HL-60 (cell line): ENCODE results near the gene KRTAP10-8.

Experiments
- CTCF ChIP-seq: IDR thresholded peaks from one replicate; pipeline ENCODE4 v1.5.1; 2011; ENCODE audit warnings: low read length, control low read depth, inconsistent platforms; ENCODE audit not compliant: insufficient read depth
- GABPA ChIP-seq: IDR thresholded peaks from 2 replicates; pipeline ENCODE4 v1.6.1; 2012; ENCODE audit warnings: low read depth
- POLR2AphosphoS5 ChIP-seq: IDR thresholded peaks from 2 replicates; pipeline ENCODE4 v1.6.1; 2012; ENCODE audit warnings: low read depth
- REST ChIP-seq: IDR thresholded peaks from 2 replicates; pipeline ENCODE4 v1.6.1; 2012; ENCODE audit warnings: low read depth; ENCODE audit not compliant: insufficient replicate concordance
- SPI1 ChIP-seq: IDR thresholded peaks from 2 replicates; pipeline ENCODE4 v1.6.1; 2012; ENCODE audit warnings: low read depth, mild to moderate bottlenecking, borderline replicate concordance

GRCh38 chr21:44648557-44649311 lies 36.9 kb downstream of the KRTAP10-8 start:
- no peak for TF ChIP-seq CTCF
- no peak for TF ChIP-seq GABPA
- TF ChIP-seq REST: no peak
- no peak for TF ChIP-seq SPI1
- no peak for TF ChIP-seq POLR2AphosphoS5
